Medulla oblongata (tissue), 1 donor: Measurements from ENCODE around the gene XCR1.

ENCODE experiments used
- DNase-seq: peaks from one replicate; pipeline ENCODE4 v3.0.0-alpha.2; 2015; ENCODE audit errors: extremely low spot score

Gene XCR1

DNA sequence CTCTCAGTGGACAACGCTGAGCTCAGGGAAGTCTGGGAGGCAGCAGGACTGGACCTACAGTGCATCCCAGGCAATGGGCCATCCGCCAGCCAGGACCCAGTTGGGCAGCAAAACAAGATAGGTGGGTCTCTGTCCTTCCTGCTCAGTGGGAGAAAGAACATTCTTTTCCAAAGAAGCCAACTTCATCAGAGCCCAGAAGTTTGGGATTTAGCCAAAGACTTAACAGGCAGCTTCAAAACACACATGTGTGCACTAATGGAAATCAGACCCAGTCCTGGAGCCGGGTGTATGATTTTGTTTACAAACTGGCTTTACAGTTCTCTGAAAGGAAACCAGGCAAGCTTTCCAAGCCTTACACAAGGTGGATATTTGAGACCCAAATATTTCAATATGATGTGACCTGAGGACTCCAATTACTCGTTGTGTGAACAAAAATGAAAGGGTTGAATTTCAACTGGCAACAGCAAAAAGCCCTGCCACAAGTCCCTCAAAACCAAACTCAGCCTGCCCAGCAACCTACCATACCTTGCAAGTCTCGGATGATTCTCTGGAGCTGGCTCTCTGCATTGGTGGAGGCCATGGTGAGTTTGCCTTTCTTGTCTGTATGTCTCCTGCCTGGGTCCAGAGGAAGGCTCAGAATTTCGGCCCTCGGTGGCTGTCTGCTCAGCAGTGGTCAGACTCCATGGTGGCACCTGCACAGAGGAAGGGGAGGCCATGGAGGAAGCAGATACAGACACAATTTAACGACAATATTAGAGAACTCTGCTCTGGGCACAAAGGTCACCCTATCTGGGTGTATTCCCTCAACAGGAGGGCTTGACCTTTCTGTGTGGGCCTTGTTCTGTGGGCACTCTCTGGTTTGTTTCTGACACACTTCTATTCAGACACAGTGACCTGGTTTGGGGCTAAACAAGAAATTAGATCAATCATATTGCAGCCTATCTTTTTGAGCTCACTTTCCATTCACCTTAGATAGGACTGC, 42.7 kb downstream of the XCR1 start:
- no peak for DNase-seq

DNA sequence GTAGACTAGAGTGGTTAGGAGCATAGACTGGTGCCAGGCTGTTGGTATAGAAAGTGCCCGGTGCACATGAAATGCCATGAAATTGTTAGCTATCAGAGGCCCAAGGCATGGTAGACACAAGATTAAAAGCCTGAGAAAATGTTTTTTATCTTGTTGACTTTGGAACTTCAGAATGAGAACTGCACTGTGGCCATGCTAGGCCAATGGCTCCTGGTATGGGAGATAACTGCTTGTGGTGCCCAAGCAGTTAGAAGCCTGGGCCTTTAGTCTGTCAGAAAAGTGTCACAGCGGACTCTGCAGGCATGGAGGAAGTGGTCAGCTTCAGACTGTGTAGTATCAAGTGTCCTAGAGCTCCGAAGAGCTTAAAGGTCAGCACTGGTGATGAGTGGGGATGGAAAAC, 43.5 kb downstream of the XCR1 start:
- DNase-seq, result no peak

DNA sequence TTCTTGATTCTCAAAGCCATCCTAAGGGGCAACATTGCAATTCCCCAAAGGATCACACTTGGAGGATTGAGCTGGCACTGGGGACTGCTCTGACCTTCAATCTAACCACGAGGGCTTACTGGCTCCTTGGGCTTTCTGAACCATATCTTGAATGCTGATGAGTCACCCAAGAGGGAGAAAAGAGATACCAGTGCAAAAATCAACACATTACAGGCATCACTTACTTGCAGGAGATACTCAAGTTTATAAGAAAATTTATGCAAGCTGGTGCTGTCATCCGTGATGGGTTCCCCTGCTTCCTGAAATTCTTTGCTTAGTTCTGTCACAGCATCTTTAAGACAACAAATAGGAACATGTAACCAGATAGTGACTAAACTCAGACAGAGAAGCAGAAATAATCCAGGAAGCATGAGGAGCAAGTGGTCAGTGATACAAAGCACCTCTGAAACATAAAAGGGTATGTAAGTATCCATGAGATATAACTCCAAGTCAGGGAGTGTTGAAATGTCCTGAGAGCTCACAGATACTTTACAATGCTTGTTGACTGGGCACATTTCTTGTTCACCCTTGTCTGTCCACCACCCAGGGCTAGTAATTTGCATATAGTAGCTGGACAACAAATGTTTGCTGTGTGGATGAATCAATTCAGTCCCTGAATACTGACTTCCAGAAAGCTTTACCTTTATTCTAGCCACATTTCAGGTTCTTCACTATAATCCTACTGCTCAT, 45.8 kb downstream of the XCR1 start:
- no peak for DNase-seq

DNA sequence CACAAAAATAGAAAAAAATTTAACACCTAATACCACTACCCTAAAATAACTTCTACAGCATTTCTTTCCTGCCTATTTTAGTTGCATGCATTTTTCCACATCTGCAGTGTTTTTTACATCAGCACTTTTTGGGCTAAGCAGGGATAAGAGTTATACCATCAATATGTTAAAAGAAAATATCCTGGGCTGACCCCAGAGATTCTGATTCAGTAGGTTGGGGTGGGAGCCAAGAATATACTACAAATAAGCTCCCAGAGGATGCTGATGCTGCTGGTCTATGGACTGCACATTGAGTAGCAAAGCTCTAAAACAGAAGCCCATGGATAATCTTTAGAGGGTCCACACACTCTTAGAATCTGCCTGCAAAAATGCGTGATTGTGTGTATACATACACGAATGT, 46.5 kb downstream of the XCR1 start:
- no peak for DNase-seq

DNA sequence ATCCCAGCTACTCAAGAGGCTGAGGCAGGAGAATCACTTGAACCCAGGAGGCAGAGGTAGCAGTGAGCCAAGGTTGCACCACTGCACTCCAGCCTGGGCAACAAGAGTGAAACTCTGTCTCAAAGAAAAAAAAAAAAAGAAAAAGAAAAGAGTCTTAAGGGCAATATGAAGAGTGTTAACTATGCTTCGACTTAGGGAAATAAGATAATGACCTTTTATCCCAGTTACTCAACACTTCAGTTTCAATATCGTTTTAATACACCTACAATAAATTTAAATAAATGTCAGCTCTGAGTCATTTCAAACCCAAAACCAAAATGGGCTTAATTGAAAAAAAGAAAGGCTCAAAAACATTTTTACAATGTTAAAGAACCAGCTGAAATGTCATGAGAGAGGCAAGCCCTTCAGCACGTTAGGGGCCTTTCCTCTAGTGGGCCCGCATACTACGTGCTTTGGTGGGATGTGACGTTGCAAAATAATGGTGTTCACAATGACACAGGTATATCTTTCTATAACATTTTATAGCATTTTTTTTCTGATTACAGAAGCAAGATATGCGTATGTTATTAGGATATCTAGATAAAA, 47.0 kb downstream of the XCR1 start:
- DNase-seq, result no peak

DNA sequence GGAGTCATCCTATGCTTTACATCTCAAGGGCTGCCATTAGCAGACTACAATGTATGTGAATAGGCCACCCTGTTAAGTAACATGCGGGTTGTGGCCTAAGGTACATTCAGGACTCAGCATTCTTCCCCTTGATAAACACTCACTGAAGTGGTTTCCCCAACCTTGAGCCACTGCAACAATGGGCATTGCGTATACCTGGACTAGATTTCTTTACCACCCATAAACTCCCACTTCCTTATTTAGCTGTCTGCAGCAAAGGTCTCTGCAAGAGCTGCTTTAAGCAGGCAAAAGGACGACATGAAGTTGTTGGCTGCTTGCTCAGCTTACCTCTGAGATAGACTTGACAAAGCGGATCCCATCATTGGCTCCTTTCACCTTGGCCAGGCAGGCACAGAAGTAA, 47.9 kb downstream of the XCR1 start:
- DNase-seq, result no peak

DNA sequence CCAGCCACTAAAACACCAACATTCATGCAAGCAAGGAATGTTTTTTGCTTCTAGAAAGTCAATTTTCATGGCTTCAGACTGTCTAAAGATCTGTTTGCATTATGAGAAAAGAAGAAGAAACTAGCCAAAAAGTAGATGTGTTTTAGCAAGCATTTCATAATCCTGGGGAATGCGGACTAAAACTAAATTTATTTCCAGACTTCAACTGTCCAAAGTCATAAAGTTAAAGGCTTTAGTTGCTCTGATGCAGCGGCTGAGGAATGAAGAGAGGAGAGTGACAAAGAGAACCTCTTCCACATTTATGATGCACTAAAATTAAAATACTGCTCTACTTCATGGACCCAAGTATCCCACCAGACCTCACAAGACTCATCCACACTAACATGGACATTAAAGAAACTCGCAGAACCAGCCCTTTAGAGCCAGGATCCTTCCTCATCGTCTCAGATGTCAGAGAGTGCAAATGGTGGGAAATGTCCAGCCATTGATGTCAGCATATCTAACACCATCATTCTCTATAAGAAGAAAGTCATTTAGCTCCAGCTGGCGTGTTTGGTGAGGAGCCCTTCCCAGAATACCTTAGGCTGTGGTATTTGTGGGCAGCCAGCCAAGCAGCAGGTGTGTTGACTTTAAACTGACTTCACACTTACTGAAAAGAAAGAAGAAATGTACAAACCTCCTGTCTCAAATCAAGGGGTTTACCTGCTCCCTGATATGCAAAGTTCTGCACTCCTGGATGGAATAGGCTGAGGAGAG, 49.1 kb downstream of the XCR1 start:
- no peak for DNase-seq

DNA sequence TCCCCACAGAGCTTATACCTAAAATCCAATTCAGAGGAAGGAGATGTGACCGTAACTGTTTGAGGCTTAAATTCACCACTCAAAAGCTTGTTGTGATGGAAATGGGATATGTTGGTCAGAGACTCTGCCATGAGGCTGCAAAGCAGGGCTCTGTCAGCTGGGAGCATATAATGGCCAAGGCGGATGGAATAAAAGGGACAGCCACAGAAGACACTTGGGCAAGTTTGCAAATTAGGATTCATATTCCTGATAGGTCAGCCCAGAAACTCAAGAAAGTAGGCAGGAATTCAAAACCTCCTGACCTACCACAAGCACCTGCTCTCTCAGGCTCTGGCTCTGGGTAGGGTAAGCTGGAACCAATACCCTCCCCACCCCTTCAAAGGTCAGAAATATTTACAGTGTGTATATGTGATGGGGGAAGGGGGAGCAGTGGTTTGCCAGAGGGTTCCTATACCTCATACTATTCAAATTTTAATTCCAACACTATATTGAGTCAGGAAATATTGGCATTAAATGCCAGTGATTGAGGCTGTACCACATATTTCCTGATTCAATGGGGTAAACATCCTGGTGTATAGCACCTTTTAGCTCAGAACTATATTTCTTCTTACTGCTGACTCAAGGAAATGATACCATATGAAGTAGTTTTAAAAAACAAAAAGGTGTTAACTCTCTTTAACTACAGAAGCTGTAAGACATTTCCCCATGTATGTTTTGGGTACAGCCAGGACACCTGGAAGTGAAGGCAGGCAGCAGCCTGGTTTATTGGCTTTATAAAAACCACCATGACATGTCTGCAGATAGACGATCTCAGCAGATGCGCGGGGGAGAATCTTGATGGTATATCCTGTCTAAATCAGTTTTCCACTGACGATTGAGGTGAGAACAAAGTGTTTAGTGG, 50.8 kb downstream of the XCR1 start:
- DNase-seq, result no peak

DNA sequence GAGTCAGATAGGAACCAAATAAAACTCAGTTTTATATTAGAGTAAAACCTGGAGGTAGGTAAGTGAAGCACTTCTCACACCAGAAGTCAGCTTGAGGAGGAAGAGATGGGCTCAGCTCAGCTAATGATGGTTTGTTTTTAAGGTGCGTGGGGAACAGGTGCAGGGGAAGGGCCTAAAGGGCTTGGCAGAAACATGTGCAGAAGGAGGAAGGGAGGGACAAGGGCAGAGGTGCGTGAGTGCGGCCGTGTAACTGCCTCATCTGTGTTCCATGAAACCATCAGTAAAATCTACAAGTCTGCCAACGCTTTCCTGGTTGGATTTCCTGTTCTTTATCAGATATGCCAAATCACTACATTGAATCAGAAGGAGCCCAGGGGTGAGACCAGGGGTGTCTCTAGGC, 51.6 kb downstream of the XCR1 start:
- DNase-seq, result no peak

DNA sequence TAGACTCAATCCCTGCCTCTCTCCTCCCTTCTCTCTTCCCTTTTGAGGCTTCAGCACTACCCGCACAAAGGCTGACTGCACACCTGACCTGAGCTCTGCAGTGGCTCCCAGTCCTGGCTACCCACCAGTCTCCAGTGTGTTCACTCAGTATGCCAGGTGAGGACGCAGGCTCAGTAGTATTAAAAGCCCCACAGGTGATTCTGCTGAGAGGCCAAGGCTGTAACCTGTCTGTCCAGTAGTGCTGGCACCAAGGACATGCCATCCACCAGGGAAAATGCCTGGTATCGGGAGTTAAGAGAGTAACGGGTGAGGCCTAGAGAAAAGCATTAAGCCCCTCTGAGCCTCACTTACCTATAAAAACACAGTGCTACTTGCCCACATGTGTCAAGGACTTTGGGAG, 52.6 kb downstream of the XCR1 start:
- DNase-seq, result no peak

DNA sequence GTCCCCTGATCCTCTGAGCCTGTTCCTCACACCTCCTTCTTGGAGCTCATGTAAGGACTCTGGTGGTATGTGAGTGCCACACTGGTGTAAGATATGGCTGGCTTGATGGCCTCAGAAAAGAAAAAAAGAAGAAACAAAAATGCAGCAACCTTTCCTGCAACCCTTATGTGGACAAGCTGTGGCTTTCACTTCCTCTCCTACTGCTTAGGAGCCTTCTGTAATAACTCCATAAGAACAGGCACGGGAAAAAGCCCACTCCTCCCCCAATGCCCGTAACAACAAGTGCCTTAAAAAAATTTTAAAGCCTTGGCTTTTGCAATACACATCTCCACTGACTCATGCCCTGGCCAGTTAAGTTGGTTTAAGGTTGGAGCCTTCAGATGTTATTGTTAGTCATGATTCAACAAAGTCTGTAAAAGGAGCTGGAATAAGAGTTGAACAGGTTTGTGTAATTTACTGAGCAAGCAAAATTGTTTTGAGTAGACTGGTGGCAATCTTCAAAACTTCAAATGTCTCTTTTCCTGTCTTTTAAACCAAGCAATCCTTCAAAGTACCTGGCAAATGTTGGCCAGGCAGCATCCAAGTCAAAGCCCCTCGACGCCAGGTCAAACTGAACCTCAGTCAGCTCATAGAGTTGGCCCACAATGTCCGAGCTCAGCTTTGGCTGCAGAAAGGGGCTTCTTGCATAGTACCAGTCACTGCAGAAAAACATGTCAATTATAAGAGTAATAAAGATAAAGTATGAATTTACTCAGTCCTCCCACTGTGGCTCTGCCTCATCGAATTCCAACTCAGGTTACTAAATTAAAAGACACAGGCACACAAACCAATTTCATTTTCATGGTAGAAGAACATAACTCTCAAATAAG, 54.5 kb downstream of the XCR1 start:
- peak; percentile 49 for DNase-seq

DNA sequence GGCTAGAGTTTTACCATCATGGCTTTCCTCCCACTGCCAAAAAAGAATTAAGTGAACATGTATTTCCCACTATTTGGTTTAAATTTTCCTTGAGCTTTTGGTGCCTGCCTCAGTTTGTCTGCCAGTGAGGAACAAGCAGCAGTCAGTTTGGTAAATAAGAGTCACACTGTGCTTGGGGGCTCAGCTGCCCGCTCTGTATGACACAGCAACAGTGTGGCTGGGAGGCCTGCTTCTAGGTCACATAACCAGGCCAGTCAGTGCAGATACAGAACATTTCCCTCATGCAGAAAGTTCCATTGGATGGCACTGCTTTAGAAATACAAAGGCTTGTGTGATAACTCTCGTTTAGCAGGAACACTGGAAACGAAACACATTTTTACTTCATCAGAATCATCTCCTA, 57.3 kb downstream of the XCR1 start:
- DNase-seq, result peak; percentile 49

DNA sequence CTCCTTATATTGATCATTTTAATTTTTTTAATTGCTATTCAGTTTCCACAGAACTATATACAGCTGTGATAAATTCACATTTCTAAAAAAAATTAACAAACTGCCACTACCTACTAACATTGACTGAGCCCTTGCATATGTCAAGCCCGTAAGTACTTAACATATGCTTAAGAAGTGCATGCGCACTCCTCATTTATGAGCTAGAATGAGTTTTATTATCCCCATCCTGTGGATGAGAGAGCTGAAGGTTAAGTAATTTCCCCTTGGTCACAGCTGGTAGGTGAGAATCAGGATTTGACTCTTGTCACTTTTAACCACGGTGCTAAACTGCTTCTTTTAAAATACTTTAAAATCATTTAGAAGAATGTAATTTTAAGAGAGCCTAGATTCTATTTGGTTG, 58.2 kb downstream of the XCR1 start:
- no peak for DNase-seq

DNA sequence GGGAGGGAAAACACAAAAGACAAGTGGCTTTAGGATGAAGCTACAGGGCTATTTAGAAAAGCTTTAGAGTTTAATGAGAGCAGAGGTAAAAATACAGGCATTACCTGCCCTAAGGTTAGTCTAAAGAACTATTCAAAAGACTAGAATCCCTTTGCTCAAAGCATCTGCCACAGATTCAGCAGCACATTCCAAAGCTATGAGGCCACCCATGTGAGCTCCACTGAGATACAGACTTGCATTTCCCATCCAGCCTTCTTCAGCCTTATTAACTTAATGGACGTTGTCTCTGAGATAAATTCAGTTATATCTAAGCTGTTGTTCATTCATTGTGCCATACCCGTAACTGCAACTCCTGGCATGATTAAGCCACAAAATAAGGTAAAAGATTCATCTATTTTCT, 58.6 kb downstream of the XCR1 start:
- DNase-seq, result no peak

DNA sequence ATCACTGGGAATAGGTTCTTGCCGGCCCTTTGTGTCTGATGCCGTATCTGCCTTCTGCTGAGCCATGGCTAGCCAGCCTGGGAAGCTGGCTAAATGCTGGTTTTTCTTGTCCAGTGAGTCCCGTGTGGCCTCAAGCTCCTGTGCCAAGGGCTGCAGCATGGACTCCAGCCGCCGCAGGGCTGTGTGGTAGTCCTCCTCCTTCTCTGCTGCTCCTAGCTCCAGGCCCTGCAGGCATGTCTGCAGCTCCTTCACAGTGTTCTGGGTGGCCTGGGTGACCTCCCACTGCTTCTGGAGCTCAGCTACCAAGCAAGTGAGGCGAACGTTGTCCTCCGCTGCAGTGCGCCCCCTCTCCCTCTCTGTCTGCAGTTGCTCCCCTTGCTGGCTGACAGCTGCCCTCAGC, 59.1 kb downstream of the XCR1 start:
- DNase-seq, result no peak

DNA sequence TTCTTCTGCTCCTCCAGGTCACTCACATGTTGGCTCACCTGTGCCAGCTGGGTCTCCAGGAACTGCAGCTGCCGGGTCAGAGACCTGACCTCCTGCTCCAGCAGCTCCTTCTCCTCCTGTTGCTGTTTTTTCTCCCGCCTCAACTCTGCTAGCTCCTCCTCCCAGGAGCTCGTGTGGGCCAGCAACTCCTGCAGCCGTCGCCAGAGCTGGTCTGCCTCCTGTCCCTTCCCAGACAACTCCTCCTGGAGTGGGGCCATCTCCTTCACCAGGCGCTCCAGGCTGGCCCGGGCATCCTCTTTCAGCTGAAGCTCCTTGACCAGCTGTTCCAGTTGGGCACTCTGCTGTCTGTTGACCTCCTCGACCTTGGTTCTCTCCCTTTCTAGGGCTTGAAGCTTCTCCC, 59.6 kb downstream of the XCR1 start:
- peak; percentile 23 for DNase-seq
